ENCODE measurements around the gene ENTPD6. TPM values are rescaled to one million over a fixed set of nuclear protein-coding genes. Genes with fewer than 3 reads are reported as not detected.

Gene ENTPD6
- total RNA-seq, 2 donors from 2014 or later = 105 to 194 TPM

- WGBS = 89% methylated on average over 10 of the region's 10 CpGs
- Histone ChIP-seq H3K36me3 (no peaks in the 10 kb centered on the region), H3K27me3 (replicated peaks; ENCODE audit: insufficient read depth) (no peaks in the 10 kb centered on the region), H3K4me3 (no peak overlapping the region), H3K9me3 (no peaks in the 10 kb centered on the region), H3K27ac (no peak overlapping the region), H3K4me1 (replicated peaks) (peaks cover 6% of the 10 kb centered on the region)
- no peak for DNase-seq (ENCODE audit: low spot score)
- intact Hi-C loops (cut with DNase I) = no loop called here
- TF ChIP-seq POLR2AphosphoS5 (IDR thresholded peaks at IDR 0.05) (no peak), CTCF (IDR thresholded peaks at IDR 0.05) (no peak)
Measured at GRCh38 chr20:25242231-25242630, 46.7 kb downstream of the ENTPD6 start.

DNA sequence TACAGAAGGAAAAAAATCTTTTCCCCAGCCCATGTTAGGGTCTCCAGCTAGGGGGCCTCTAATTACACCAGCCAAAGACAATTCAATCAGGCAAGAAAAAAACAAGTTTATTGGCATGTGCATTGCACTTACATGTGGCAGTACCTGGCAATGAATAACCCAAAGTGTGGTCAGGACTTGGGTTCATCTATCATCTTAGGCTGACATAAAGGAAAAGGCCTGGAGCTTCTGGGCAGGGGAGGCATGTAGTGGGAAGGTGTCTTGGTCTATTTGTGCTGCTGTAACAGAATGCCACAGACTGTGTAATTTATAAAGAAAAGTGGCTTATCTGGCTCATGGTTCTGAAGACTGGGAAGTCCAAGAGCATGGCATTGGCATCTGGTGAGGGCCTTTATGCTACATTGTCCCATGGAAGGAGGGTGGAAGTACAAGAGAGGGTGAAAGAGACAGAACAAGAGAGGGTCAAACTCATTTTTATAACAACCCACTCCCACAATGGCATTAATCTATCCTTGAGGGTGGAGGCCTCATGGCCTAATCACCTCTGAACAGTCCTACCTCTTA, 48.0 kb downstream of the ENTPD6 start:
- Histone ChIP-seq H3K27ac (no peak overlapping the region), H3K4me3 (no peak overlapping the region), H3K27me3 (replicated peaks; ENCODE audit: insufficient read depth) (no peaks in the 10 kb centered on the region), H3K9me3 (no peaks in the 10 kb centered on the region), H3K4me1 (replicated peaks) (peaks cover 6% of the 10 kb centered on the region), H3K36me3 (no peaks in the 10 kb centered on the region)
- TF ChIP-seq POLR2A (IDR thresholded peaks at IDR 0.05) = no peak
- no peak for TF ChIP-seq POLR2AphosphoS5 (IDR thresholded peaks at IDR 0.05)
- TF ChIP-seq CTCF (IDR thresholded peaks at IDR 0.05) = no peak
- DNase-seq (ENCODE audit: low spot score) = no peak
- intact Hi-C loops (cut with DNase I) = no loop called here

DNA sequence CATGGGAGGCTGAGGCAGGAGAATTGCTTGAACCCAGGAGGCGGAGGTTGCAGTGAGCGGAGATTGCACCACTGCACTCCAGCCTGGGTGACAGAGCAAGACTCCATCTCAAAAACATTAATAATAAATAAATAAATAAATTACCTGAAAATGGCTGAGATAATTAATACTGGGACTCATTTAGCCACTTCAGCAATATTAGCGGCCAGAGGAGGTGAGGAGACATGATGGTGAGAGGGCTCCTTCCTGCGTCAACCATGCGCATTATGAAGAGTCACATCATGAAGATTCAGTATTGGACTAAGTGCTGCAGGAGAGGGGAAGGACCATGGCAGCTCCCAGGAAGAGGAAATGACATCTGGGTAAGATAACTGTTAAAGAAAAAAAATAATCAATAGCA, 49.5 kb downstream of the ENTPD6 start:
- Histone ChIP-seq H3K9me3 (no peaks in the 10 kb centered on the region), H3K4me1 (replicated peaks) (peaks cover 6% of the 10 kb centered on the region), H3K4me3 (no peak overlapping the region), H3K27ac (no peak overlapping the region), H3K36me3 (no peaks in the 10 kb centered on the region), H3K27me3 (replicated peaks; ENCODE audit: insufficient read depth) (no peaks in the 10 kb centered on the region)
- no peak for TF ChIP-seq CTCF (IDR thresholded peaks at IDR 0.05)
- TF ChIP-seq POLR2A (IDR thresholded peaks at IDR 0.05) = no peak
- no peak for TF ChIP-seq POLR2AphosphoS5 (IDR thresholded peaks at IDR 0.05)
- WGBS = 96% methylated on average over 5 of the region's 5 CpGs
- DNase-seq (ENCODE audit: low spot score) = no peak
- intact Hi-C loops (cut with DNase I) = loop anchor here (5.0 kb wide), 1 partner anchor 253 kb away; the partner anchor contains the start of gene APMAP

GRCh38 chr20:25245461-25245860, 49.9 kb downstream of the ENTPD6 start:
- H3K4me1 ChIP-seq (replicated peaks) = peaks cover 6% of the 10 kb centered on the region
- no peak overlapping the region for H3K4me3 ChIP-seq
- no peaks in the 10 kb centered on the region for H3K36me3 ChIP-seq
- TF ChIP-seq POLR2A (IDR thresholded peaks at IDR 0.05) (no peak), POLR2AphosphoS5 (IDR thresholded peaks at IDR 0.05) (no peak), CTCF (IDR thresholded peaks at IDR 0.05) (no peak)
- H3K9me3 ChIP-seq = no peaks in the 10 kb centered on the region
- intact Hi-C loops (cut with DNase I) = loop anchor here (5.0 kb wide), 1 partner anchor 253 kb away; the partner anchor contains the start of gene APMAP
- 100% methylated on average over 1 of the region's 1 CpG for WGBS
- DNase-seq (ENCODE audit: low spot score) = no peak
- H3K27ac ChIP-seq = no peak overlapping the region
- no peaks in the 10 kb centered on the region for H3K27me3 ChIP-seq (replicated peaks; ENCODE audit: insufficient read depth)

Measured in prostate gland (tissue), 2 donors.